ENCODE results near the gene CAPN15.

The CAPN15 gene

GRCh38 chr16:600781-601180 is 73.3 kb downstream of the CAPN15 start:
- no peak for DNase-seq (ENCODE audit: low read depth)
- H3K4me3 ChIP-seq (ENCODE audit: low read depth, low read length) = no peak overlapping the region
- TF ChIP-seq CTCF (IDR thresholded peaks at IDR 0.05; ENCODE audit: control insufficient read depth, extremely low read depth, insufficient read depth) = peak; percentile 37

GRCh38 chr16:603933-604332 is 76.4 kb downstream of the CAPN15 start:
- no peak for DNase-seq (ENCODE audit: low read depth)
- no peak for TF ChIP-seq CTCF (IDR thresholded peaks at IDR 0.05; ENCODE audit: control insufficient read depth, extremely low read depth, insufficient read depth)
- H3K4me3 ChIP-seq (ENCODE audit: low read depth, low read length) = no peak overlapping the region
